ENCODE measurements around the gene RIPPLY1.

The RIPPLY1 gene

GRCh38 chrX:106952089-106952488, 48.9 kb upstream of the RIPPLY1 start (continued):
- TF ChIP-seq, protein P1, sequence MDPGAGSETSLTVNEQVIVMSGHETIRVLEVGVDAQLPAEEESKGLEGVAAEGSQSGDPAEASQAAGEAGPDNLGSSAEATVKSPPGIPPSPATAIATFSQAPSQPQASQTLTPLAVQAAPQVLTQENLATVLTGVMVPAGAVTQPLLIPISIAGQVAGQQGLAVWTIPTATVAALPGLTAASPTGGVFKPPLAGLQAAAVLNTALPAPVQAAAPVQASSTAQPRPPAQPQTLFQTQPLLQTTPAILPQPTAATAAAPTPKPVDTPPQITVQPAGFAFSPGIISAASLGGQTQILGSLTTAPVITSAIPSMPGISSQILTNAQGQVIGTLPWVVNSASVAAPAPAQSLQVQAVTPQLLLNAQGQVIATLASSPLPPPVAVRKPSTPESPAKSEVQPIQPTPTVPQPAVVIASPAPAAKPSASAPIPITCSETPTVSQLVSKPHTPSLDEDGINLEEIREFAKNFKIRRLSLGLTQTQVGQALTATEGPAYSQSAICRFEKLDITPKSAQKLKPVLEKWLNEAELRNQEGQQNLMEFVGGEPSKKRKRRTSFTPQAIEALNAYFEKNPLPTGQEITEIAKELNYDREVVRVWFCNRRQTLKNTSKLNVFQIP (CRISPR knock-in tag; IDR thresholded peaks at IDR 0.05; ENCODE audit: borderline replicate concordance, low read depth) = no peak

GRCh38 chrX:106951230-106951629, 48.1 kb upstream of the RIPPLY1 start:
- ATAC-seq = no peak
- TF ChIP-seq ESRRG (CRISPR knock-in tag; IDR thresholded peaks at IDR 0.05) (no peak), CSRNP3 (CRISPR knock-in tag; IDR thresholded peaks at IDR 0.05) (no peak)

- no peak for ATAC-seq
- TF ChIP-seq ZFP30 (CRISPR knock-in tag; IDR thresholded peaks at IDR 0.05) (no peak), CREB5 (CRISPR knock-in tag; IDR thresholded peaks at IDR 0.05; ENCODE audit: low read depth) (no peak), GLIS3 (CRISPR knock-in tag; IDR thresholded peaks at IDR 0.05) (no peak), ZNF70 (CRISPR knock-in tag; IDR thresholded peaks at IDR 0.05) (no peak), TCF4 (CRISPR knock-in tag; IDR thresholded peaks at IDR 0.05; ENCODE audit: borderline replicate concordance) (no peak), ZNF565 (CRISPR knock-in tag; conservative IDR thresholded peaks at IDR 0.05; ENCODE audit: low read depth) (no peak), ARNTL (CRISPR knock-in tag; IDR thresholded peaks at IDR 0.05; ENCODE audit: borderline replicate concordance, low read depth) (no peak), CSRNP3 (CRISPR knock-in tag; IDR thresholded peaks at IDR 0.05) (no peak), TOX (CRISPR knock-in tag; IDR thresholded peaks at IDR 0.05; ENCODE audit: borderline replicate concordance) (no peak), SNAI2 (CRISPR knock-in tag; IDR thresholded peaks at IDR 0.05) (no peak), ZFP3 (CRISPR knock-in tag; IDR thresholded peaks at IDR 0.05) (no peak), ZC3H10 (CRISPR knock-in tag; IDR thresholded peaks at IDR 0.05) (no peak), OSR1 (CRISPR knock-in tag; IDR thresholded peaks at IDR 0.05) (no peak), BACH2 (CRISPR knock-in tag; IDR thresholded peaks at IDR 0.05; ENCODE audit: borderline replicate concordance) (no peak), ZNF8 (CRISPR knock-in tag; IDR thresholded peaks at IDR 0.05) (no peak), ESRRG (CRISPR knock-in tag; IDR thresholded peaks at IDR 0.05) (no peak)
- TF ChIP-seq, protein P2, sequence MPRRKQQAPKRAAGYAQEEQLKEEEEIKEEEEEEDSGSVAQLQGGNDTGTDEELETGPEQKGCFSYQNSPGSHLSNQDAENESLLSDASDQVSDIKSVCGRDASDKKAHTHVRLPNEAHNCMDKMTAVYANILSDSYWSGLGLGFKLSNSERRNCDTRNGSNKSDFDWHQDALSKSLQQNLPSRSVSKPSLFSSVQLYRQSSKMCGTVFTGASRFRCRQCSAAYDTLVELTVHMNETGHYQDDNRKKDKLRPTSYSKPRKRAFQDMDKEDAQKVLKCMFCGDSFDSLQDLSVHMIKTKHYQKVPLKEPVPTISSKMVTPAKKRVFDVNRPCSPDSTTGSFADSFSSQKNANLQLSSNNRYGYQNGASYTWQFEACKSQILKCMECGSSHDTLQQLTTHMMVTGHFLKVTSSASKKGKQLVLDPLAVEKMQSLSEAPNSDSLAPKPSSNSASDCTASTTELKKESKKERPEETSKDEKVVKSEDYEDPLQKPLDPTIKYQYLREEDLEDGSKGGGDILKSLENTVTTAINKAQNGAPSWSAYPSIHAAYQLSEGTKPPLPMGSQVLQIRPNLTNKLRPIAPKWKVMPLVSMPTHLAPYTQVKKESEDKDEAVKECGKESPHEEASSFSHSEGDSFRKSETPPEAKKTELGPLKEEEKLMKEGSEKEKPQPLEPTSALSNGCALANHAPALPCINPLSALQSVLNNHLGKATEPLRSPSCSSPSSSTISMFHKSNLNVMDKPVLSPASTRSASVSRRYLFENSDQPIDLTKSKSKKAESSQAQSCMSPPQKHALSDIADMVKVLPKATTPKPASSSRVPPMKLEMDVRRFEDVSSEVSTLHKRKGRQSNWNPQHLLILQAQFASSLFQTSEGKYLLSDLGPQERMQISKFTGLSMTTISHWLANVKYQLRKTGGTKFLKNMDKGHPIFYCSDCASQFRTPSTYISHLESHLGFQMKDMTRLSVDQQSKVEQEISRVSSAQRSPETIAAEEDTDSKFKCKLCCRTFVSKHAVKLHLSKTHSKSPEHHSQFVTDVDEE (CRISPR knock-in tag; IDR thresholded peaks at IDR 0.05) = no peak
- TF ChIP-seq, protein P1 (CRISPR knock-in tag; IDR thresholded peaks at IDR 0.05; ENCODE audit: borderline replicate concordance, low read depth) = no peak
Measured at GRCh38 chrX:106950381-106950780, 47.2 kb upstream of the RIPPLY1 start.

DNA sequence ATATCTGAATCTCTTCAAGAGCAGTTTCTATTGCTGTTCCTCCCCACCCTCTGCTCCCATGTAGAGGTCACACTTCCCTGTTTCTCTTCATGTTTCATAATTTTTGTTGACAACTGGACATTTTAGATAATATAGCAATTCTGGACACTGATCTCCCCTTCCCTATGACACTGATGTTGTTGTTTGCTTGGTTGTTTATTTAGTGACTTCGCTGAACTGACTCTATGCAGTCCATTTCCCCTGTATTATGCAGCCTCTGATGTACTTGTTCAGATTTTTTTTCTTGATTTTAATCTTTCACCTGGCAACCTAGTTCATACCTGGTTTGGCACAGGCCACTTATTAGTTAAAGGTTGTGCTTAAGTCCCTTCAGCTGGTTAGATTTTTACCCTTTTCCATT, 46.2 kb upstream of the RIPPLY1 start:
- no peak for ATAC-seq
- no peak for TF ChIP-seq CREB5 (CRISPR knock-in tag; IDR thresholded peaks at IDR 0.05; ENCODE audit: low read depth)
- no peak for TF ChIP-seq ZFP3 (CRISPR knock-in tag; IDR thresholded peaks at IDR 0.05)
- TF ChIP-seq, protein P1 (CRISPR knock-in tag; IDR thresholded peaks at IDR 0.05; ENCODE audit: borderline replicate concordance, low read depth) = no peak
- TF ChIP-seq ESRRG (CRISPR knock-in tag; IDR thresholded peaks at IDR 0.05) = no peak
- TF ChIP-seq BACH2 (CRISPR knock-in tag; IDR thresholded peaks at IDR 0.05; ENCODE audit: borderline replicate concordance) = no peak
- TF ChIP-seq PATZ1 (CRISPR knock-in tag; IDR thresholded peaks at IDR 0.05; ENCODE audit: borderline replicate concordance) = no peak
- TF ChIP-seq OSR1 (CRISPR knock-in tag; IDR thresholded peaks at IDR 0.05) = no peak
- TF ChIP-seq ZFP30 (CRISPR knock-in tag; IDR thresholded peaks at IDR 0.05) = no peak
- no peak for TF ChIP-seq TCF4 (CRISPR knock-in tag; IDR thresholded peaks at IDR 0.05; ENCODE audit: borderline replicate concordance)
- TF ChIP-seq ZNF565 (CRISPR knock-in tag; conservative IDR thresholded peaks at IDR 0.05; ENCODE audit: low read depth) = no peak
- TF ChIP-seq ZC3H10 (CRISPR knock-in tag; IDR thresholded peaks at IDR 0.05) = no peak
